Posterior cingulate gyrus (tissue), 11 donors: ENCODE data around the gene KCNQ1.

Experiments used
- DNase-seq, 10 donors: peaks; one replicate each; pipeline versions ENCODE4 v3.0.0 to v3.0.0-alpha.2; 2020 to 2021; ENCODE audit warnings: mixed read lengths in 3 of 10
- intact Hi-C: fragments of 100-400 bp; cut with DNase I; formaldehyde crosslinking; loops from one replicate; pipeline ENCODE4 v1.15.1; 2023

KCNQ1 gene

DNA sequence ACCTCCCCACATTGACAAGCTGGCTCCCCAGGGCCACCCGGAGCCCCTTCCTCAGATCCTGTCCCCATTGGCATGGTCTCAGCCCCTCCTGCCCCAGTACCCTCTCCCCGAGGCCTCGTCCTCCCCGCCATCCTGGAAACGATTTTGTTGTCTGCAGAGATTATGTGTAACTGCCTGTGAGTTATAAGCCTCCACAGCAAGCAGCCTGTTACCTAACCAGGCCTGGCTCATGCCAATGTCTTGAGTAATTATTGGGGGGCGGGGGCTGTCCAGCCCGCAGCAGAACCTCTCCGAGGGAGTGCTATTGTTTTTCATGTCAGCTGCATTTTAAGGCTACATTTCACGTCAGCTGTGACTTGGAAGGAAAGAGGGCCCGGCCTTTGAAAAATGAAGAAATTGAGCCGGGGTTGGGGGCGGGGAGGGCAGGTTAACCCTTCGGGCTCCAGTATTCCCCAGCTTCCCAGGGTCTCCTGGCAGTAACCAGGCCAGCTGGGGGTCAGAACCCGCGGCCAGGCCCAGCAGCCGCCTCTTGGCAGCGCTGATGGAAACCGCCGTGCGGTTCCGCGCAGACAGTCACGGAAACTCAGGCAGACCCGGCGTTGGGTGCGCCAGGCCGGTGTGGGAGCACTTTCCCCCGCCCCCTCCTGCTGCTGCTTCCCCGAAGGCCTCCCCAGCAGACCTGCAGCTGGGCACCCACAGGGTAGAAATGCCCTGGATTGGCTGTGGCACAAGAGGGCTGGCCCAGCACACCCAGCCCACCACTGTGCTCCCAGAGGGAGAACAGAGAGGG is 381.3 kb downstream of the KCNQ1 start:
- peak in 3 of 10 donors; percentile 63 to 84 (median 67) for DNase-seq
- intact Hi-C loops, result no loop called here

- DNase-seq, result peak in 2 of 10 donors; percentile 57 to 73
- intact Hi-C loops, result no loop called here
These were observed 381.9 kb downstream of the KCNQ1 start for GRCh38 chr11:2826679-2827056.

DNA sequence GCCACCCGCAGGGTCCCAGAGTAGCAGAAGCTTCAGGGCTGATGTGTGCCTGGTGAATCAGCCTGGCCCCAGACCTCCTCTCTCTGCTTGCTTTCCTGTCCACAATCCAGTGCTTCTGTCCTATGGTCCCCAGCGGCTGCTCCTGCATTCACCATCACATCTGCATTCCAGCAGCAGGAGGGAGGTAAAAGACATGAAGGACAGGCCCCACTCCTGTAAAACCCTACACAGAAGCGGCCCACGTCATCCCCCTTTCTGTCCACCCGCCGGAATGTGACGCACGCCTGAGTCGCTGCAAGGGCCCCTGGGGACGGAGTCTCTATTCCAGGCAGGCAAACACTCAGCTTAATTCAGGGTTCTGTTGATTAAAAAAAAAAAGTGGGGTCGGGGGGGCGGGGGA is 382.4 kb downstream of the KCNQ1 start:
- intact Hi-C loops, result no loop called here
- peak in 3 of 10 donors; percentile 38 to 49 (median 47) for DNase-seq

DNA sequence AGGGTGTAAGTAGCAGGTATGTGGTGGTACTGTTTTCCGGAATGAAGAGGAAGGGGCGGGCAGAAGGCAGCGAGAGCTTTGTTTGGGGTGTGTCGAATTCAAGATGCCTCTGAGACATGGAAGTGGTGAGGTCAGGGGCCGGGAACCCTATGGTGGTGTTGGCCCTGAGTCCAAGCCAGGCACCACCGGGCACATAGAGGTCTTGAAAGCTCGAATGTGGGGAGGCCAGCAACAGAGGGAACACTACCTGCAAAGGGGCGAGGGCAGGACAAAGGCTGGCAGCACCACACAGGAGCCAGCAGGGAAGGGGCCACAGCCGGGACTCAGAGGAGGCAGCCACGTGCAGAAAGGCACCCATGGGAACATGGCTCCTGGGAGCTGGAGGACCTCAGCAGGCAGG is 383.0 kb downstream of the KCNQ1 start:
- peak in 3 of 10 donors; percentile 35 to 74 (median 55) for DNase-seq
- intact Hi-C loops, result no loop called here

GRCh38 chr11:2828585-2829330 is 383.9 kb downstream of the KCNQ1 start:
- intact Hi-C loops, result no loop called here
- DNase-seq, result peak in 1 of 10 donors; percentile 42

- peak in 3 of 10 donors; percentile 40 to 68 (median 44) for DNase-seq
- intact Hi-C loops, result no loop called here
These were observed 385.4 kb downstream of the KCNQ1 start for GRCh38 chr11:2830030-2830812.

- DNase-seq, result peak in 3 of 10 donors; percentile 35 to 48 (median 36)
- intact Hi-C loops, result no loop called here
These were observed 386.1 kb downstream of the KCNQ1 start for GRCh38 chr11:2830886-2831285.

- DNase-seq, result peak in 3 of 10 donors; percentile 40 to 75 (median 69)
- intact Hi-C loops, result no loop called here
These were observed 387.1 kb downstream of the KCNQ1 start for GRCh38 chr11:2831781-2832532.

DNA sequence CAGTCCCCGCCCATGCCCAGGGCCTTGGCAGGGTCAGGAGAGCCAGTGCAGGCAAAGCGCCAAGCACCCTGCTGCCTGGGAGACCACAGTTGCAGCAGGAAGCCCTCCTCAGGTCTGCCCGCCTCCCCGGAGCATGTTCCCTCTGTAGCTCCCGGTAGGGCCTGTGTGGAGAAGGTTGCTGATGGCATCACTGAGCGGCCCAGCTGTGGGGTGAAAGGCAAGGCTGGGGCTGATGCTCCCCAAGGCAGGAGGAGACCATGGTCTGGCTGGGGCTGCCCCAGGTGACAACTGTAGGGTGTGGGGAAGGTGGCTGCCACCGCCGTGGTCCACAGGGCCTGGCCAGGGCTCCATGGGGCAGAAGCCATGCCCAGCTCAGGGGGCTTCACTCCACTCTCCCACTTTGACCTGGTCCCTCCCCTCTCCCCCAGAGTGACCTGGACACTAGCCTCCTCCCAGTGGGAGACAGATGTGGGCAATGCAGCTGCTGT is 387.8 kb downstream of the KCNQ1 start:
- peak in 2 of 10 donors; percentile 50 to 77 for DNase-seq
- intact Hi-C loops, result no loop called here

- DNase-seq, result peak in 3 of 10 donors; percentile 45 to 70 (median 53)
These were observed 388.4 kb downstream of the KCNQ1 start for GRCh38 chr11:2833051-2833715.

DNA sequence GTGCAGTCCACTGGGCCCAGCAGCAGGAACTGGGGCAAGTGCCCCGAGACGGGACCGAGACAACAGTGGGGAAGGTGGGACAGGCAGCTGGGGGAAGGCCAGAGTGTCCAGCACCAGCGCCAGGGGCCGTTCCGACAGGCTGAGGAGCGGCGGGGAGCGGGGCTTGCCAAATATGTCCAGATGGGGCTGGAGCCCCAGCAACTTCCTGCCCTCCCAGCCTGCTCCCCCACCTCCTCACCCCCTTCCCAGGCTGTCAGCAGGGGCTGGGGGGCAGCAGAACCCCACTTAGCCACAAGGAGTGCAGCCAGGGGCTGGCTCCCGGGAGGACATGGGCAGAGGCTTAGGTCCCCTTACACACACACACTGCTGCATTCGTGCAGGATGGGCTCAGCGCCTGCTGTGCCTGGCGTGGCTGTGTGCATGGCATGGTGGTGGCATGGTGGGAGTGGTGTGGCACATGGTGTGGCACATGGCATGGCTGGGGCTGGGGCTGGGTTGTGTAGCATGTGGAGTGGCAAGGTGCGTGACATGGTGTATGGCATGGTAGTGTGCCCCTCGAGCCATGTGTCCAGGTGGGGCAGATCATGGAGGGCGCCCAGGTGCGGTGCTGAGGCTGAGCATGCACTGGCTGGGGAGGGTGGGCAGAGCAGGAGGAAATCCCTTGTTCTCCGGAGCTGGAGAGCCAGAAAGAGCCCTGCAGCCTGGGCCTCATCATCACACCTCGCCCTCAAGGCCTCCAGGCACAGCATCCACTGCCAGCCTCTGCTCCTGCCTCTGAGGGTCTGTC is 389.1 kb downstream of the KCNQ1 start:
- intact Hi-C loops, result no loop called here
- DNase-seq, result peak in 3 of 10 donors; percentile 62 to 69 (median 67)

More at GRCh38 chr11:2833051-2833715, 388.4 kb downstream of the KCNQ1 start:
- intact Hi-C loops, result no loop called here

DNA sequence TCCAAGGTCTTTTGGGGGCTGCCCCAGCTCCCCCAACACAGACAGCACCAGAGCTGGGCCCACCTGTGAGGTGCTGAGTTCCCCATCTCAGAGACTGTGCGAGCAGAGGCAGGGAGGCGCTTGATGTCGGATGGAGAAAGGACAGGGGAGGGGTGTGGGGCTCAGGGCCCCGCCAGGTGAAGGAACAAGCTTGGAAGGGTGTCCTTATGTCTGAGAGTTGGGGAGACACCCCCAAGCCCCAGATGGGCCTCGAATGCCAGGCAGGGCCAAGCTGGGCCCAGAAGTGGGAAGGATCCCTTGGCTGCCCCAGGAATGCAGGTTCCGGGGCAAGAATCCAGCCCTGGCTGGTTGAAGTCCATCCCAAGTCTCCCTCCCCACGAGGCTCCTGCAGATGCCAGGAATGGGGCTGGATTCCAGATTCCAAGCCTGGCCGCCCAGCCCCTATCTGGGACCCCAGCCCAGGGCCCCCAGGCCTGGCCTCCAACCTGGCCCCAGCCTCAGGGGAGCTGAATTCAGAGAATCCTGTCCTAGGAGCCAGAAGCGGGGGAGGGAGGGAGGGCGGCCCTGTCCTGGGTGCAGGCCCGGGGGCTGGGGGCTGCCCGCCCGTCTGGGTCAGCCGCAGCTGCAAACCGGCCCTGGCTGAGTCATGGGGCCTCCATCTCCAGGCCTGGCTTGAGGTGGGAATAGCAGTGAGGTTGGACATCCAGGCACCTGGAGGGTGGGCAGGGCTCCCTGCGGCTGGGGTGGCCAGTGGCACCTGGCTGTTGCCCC is 389.9 kb downstream of the KCNQ1 start:
- intact Hi-C loops, result no loop called here
- peak in 3 of 10 donors; percentile 61 to 68 (median 64) for DNase-seq

DNA sequence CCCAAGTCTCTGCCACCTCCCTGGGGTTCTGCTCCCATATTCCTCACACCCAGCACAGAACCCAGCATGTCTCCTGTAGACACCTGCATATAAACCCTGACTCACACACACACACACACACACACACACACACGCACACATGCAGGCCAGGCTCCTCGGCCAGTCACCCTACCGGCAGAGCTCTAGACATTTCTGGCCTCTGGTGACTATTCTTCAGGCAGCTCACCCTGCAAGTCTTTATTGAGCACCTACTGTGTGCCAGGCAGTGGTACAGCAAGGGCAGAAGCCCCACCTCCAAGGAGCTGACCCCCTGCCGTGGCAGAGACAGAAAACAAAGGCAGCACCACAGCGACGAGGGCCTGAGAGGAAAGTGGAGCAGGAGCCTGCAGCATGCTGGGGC is 390.5 kb downstream of the KCNQ1 start:
- intact Hi-C loops, result no loop called here
- DNase-seq, result peak in 1 of 10 donors; percentile 71

- intact Hi-C loops, result no loop called here
- peak in 2 of 10 donors; percentile 66 to 77 for DNase-seq
These were observed 390.9 kb downstream of the KCNQ1 start for GRCh38 chr11:2835751-2836150.

DNA sequence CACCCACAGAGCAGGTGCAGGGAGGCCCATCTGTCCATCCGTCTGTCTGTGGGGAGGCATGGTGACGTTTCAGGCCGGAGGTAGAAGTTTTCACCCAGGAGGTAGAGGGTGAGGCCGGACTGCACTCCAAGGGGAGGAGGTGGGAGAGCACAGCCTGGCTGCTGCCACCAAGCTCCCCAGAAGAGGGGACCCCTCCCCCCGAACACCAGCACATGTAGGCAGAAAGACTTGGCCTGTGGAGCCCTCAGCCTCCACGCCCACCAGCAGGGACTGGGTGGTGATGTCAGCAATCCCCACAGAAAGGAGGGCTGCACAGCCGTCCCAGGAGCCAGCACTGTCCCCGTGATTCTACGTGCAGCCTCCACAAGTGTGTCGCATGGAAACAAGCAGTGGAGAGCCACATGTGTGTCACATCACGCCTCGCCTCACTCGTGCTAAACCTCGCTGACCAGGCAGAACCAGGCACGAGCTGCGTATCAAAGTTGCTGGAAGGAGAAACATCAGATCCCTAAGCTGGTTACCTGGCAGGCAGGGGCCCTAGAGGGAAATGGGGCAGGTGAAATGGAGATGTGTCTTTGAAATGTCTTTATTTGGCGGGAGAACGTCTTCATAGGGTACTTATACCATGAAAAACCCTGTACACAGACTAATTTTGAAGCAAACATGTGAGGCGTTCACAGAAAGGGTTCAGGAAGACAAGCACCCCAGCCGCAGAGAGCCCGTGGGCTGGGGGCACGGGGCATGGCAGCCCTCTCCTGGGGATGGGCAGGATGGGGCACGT is 391.7 kb downstream of the KCNQ1 start:
- intact Hi-C loops, result no loop called here
- peak in 2 of 10 donors; percentile 76 to 78 for DNase-seq

DNA sequence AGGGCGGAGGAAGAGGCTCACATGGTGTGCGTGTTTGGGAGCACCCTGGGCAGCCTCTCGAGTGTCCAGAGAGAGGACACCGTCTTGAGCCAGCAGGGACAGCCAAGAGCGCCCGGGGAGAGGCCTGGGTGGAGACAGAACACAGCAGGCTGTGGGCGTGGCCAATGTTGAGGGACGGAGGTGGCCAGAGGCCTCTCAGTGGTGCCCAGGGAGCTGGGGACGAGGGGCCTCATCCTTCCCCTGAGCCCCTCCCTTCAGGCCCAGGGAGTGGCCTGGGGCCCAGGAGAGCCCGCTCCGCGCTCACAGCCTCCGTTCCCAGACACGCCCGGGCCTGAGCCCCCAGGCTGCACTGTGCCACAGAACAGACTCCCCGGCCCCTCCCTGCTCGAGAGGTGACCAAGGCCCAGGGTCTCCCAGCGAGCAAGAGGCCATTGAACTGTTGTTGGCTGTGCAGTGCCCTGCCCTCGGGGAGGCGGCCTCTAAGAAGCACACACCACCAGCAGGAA is 392.3 kb downstream of the KCNQ1 start:
- peak in 3 of 10 donors; percentile 35 to 82 (median 45) for DNase-seq
- intact Hi-C loops, result no loop called here

DNA sequence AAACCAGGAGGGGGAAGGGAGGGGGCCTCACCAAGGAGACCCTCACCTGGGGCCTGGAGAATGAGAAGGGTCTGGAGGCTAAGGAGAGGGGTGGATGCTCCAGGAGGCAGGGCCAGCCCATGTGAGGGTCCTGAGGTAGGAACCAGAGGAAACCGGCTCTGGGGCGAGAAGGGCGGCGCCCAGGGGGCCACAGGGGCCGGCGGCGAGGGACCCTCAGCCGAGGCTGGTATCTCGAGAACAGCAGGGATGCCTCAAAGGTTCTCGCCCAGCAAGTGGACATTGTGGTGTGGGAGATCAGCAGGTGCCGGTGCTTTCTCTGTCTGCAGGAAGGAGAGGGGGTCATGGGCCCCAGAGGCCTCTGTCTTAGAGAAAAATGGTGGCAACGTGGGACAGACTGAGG is 392.8 kb downstream of the KCNQ1 start:
- intact Hi-C loops, result no loop called here
- DNase-seq, result peak in 2 of 10 donors; percentile 66 to 84
